ENCODE results near the gene PPM1M.
A peak's percentile ranks its signal among the peaks of the same experiment; 100 is the strongest.

Gene PPM1M

GRCh38 chr3:52230889-52231499 is 14.6 kb upstream of the PPM1M start:
- no peak for DNase-seq

DNA sequence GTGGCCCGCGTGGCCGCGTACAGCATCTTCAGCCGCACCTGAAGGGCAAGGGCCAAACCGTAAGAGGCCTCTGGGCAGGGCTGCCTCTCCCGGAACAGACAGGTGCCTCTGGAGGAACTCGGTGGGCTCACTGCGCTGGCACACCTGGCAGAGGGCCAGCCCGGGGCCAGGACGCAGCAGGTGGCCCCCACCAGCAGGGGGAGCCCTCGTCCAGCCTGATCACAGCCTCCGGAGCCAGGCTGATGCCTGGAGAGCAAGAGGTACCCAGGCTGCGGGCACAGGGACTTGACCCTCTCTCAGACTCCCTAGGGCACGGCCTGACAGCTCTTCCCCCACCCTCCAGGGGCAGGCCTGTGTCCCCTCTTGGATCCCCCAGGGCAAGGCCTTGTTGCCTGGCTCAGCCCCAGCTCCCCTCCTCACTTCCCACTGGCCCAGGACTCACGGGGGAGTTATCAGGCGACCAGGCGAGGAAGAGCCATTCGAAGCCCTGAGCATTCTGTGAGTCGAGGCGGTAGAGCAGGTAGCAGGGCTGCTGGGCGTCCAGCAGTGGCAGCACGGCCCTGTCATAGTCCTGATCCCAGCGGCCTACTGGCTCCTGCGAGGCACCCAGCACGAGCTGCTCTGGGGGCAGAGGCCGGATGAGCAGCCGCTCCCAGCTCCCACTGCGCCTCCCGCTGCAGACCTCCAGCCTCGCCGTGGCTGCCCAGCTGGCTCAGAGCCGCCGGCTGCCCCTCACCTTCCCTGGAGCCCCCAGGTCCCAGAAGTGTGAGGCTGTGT is 13.9 kb upstream of the PPM1M start:
- DNase-seq = peak; percentile 65 to 66

DNA sequence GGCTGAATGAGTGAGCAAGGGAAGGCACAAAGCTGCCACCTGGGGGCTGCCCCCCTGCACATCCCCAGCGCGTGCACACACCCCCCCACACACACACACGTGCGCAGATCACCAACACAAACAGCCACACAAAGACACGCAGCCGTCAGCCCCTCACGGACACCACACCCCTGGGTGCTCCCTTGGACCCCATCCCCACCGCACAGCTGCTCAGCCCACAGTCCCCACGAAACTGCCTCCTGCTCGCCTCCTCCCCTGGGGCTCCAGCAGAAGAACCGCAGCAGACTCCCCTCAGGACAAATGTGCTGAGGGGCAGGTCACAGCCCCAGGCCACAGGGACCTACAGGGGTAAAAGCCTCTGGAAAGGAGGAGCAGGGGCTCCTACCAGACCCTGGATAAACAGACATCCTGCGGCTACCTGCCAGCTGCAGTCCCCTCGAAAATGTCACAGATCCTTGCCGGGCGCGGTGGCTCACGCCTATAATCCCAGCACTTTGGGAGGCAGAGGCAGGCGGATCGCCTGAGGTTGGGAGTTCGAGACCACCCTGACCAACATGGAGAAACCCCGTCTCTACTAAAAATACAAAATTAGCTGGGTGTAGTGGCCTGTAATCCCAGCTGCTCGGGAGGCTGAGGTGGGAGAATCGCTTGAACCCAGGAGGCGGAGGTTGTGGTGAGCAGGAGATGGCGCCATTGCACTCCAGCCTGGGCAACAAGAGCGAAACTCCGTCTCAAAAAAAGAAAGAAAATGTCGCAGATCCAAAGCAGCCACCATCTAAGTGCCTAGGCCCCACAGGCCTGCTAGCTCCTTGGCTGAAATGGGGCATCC is 13.1 kb upstream of the PPM1M start:
- no peak for DNase-seq

- DNase-seq = no peak
Measured at GRCh38 chr3:52233108-52233591, 12.4 kb upstream of the PPM1M start.

DNA sequence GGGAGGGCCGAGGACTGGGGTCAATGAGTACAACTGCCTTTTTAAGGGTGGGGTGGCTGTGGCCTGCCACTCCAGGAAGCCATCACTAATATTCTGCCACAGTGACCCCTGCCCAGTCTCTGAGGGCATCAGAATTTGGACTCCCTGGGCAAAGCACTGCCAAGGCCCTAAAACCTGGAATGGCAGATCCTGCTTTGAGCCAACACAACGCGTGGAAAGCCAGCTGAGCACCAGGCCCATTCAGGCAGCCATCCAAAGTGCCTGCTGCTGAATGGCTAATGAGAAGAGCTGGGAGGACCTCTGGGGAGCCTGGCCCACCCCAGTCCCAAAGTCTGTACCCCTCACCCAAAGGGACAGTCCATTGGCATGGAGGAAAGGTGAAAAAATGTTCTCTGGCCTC is 11.6 kb upstream of the PPM1M start:
- no peak for DNase-seq

DNA sequence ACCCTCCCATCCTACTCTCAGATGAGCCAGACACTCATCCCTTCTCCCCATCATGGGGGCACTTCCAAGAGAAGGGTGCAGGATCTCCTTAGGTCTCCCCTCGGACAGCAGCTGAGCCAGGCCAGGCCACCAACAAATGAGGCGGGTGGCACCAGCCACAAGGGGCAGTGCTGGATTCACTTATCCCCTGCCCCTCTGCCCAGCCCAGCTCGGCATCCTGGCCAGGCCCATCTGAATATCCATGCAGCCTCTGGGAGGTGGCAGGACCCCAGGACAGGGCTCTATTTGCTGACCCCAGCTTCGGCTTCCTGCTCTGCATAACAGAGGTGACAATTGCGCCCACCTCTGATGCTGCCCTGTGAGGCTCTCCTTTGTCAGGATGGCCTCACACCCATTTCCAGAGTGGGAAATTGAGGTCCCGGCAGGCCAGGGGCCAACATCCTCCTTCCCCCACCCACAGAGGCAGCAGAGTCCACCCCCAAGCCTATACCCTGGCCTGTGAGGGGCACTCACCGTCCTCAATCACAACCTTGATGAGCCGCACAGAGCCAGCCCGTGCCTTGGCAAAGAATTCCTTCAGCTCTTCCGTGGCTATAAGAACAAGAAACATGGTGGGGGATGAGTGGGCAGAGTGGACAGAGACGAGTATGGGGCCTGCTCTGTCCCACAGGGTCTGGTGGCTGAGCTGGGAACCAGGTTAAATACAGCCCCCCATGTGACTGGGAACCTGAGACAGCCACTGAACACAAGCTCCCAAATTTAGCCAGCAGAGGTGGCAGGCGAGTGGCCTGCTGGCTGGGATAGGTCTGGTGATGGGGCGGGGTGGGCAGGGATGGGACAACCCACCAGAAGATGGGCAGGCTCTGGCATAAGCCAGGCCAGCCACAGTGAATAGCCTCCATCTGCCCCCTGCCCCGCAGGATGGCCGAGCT is 10.8 kb upstream of the PPM1M start:
- no peak for DNase-seq

DNA sequence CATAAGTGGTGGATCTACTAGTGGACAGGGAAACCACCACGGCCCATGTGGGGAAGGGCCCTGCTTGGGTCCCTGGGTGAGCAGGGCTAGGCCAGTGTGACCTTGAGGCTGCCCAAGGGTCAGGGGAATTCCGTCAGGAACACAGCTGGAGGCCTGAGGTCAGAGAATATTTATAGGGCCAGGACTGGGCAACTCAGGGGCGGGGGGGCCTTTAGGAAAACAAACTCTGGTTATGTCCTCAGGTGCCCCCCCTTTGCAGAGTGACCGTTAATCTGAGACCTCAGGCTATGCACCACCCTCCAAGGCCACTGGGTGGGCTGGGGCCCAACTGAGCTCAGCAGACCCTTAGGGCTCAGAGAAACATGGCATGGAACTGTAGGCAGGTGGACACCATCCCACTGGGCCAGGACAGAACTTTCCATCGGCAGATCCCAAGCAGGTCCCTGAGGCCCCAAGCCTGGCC is 9.1 kb upstream of the PPM1M start:
- no peak for DNase-seq

GRCh38 chr3:52237006-52237656 is 8.4 kb upstream of the PPM1M start:
- DNase-seq = no peak

- DNase-seq = peak; percentile 12 to 33
Measured at GRCh38 chr3:52237657-52238172, 7.8 kb upstream of the PPM1M start.

DNA sequence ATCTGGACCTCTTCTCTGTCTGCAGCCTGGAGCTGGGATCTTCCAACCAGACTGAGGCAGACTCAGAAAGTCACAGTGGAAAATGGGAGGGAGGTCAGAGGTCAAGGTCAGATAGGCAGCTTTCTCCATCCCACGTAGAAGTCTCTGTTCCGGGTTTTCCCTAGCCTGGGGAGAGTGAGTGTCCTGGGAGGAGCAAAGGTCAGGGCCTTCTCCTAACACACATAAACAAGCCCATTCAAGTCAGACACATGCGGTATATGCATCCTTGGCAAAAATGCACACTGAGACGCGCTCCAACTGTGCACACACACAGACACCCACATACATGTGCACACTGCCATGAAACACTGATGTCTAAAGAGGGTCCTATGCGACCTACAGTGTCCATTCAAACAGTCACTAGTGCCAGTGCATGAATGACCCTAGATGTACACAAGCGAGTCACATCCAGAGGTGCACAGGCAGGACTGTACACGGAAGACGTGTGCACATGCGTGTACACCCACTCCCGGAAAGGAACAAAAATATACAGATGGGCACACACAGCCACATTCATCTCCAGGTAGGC is 7.3 kb upstream of the PPM1M start:
- DNase-seq = no peak

GRCh38 chr3:52238761-52239701 is 6.5 kb upstream of the PPM1M start, which contains the start of gene TWF2:
TSS of gene TWF2 (minus strand) at chr3:52239158. CDS start at chr3:52239016, 142 bp downstream.
- DNase-seq = peak; percentile 56 to 80

DNA sequence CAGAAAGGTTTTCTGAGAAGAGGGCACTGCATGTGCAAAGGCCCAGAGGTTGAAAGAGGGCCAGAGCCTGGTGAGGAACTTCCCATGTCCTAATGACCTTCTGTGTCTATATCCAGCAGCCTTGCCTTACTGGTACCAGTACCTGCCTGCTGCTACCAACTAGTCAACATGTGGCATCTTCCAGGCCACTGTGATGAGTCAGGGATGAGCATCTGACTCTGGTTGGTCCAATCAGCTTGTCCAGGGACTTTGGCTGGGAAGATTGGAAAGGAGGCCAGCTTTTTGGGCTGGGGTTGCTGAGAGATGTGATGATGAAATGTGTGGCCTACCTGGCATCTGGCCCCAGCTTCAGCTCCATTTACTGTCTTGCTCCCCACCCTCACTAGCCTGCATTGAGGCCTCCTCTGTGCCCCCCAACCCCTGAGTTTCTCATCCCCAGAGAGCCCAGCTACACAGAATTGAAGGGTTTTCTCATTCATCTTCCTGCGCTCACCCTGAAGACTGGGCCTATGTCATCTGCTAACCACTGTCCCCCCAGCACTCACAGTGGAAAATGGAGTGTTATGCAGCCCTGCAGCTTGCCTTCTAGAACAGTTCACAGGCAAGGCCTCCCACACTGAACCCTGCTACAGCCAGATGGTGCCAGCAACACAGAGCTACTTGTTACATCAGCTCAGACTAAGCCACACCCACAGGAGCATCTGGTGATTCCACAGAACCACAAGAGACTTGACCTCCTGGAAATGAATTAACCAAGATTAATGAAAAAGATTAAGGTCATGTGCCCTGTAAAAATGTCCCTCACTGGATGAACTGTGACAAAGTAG is 5.3 kb upstream of the PPM1M start:
- DNase-seq = peak in 1 of 2 donors; percentile 9

DNA sequence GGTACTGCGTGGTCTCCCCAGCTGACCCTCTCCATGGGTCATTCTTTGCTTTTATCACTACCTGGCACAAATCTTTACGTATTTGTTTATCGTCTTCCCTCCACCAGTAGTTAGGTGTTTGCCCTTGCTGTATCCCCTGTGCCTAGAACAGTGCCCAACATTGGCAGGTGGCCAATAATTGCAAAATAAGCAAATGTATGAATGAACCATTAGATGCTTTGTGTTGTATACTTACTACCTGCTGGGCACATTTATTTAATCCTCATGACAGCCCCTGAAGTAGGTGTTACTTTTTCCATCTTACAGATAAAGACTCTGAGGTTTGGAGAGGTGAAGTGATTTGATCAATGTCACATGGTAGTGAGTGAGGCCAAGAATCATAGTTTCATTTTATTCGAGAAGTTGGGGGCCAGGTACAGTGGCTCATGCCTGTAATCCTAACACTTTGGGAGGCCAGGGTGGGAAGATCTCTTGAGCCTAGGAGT is 4.6 kb upstream of the PPM1M start:
- no peak for DNase-seq

DNA sequence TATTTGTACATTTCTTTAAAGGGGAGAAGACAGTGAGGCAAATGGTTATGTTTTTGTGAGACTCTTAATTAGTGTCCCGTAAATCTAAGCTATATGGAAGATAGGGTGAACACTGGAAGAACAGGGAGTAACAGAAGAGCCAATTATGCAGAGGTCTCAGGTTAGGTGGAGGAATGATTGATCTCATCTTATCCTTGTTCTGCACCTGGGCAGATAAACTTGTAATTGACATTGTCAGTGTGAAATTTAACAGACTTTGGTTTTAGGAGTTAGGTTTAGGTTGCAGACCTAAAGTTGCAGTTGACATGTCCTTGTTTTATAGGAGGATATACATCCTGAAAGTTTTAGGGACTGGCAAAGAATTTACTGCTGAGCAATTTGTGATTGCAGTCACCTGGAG is 3.5 kb upstream of the PPM1M start:
- no peak for DNase-seq

- DNase-seq = peak; percentile 90 to 97
Measured at GRCh38 chr3:52243791-52244628, 1.5 kb upstream of the PPM1M start.

DNA sequence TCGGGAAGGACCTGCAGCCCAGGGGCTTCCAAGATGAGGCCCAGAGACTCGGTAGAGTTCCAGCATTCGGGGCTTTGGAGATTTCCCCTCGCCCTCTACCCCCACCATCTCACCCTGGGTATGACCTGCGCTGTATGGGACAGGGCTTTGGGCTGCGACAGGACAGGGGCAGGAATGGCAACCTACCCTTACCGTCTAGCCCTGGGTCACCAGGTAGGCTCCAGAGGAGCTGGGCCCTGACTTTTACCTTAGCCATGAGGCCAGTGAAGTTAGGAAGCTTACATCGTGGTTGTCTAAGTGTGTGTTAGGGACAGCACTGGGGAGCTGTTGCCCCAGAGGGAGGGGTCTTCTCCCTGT is 683 bp downstream of the PPM1M start:
- no peak for DNase-seq

DNA sequence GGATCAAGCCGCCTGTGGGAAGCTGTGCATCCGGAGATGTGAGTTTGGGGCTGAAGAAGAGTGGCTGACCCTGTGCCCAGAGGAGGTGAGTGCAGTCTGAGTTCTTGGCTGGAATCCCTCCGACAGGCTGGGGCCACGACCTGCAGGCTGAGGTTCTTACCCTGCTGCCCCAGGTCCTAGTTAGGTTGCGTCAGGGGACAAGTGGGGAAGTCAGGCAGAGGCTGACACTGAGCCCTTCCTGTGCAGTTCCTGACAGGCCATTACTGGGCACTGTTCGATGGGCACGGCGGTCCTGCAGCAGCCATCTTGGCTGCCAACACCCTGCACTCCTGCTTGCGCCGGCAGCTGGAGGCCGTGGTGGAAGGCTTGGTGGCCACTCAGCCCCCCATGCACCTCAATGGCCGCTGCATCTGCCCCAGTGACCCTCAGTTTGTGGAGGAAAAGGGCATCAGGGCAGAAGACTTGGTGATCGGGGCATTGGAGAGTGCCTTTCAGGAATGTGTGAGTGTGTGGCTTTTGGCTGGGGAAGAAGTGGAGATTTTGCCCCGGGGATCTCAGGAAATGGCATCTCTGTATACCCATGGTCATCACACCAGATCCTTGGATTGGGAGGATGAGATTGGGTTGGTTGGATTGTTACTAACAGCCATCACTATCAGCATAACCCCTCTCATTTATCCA is 1.3 kb downstream of the PPM1M start:
- no peak for DNase-seq
